HG03139 (cell line): ENCODE data around the gene FLT3.
A peak's percentile ranks its signal among the peaks of the same experiment; 100 is the strongest.

Experiments
- ATAC-seq: cut with Tn5 transposase; IDR thresholded peaks from one replicate; pipeline ENCODE4 v1.9.1; 2021; ENCODE audit not compliant: unreplicated experiment

FLT3 gene

DNA sequence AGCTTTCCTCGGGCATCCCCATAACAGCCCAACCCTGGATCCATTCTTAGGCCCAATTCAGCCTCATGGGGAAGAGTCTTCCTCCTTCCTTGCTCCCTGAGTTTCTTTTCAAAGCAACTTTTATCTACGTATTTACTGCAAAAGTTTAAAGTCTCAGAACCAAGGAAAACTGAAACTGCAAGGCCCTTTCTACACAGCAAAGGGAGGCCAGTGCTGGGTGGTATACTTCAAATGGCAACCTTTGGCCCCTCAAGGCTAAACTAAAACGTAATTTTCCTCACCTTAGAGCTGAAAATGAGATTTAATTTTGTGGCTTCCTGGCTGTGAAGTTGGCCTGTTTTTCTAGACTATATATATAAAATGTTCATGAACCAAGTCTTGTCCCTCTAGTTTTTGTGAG, 136.9 kb downstream of the FLT3 start:
- no peak for ATAC-seq

DNA sequence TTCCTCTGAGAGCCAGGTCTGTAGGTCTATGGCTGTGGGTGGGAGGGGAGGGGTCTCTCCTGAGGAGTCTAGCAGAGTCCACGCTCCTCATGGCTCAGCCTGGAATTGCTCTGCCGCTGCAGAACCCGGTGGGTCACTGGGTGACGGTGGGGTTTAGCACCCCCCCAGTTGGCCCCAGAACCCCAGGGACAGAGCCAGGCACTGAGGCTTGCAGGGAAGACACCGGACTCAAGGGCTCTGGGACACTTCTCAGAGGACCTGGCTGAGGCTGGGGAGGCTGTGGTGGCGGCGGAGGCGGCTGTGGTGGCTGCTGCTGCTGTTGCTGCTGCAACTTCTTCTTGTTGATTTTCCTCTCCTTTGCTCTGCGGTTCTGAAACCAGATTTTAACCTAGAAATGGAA, 137.4 kb downstream of the FLT3 start:
- ATAC-seq = no peak

- no peak for ATAC-seq
These were observed 138.1 kb downstream of the FLT3 start for GRCh38 chr13:27962128-27962841.

- ATAC-seq = no peak
These were observed 138.9 kb downstream of the FLT3 start for GRCh38 chr13:27961227-27962085.

- ATAC-seq = no peak
These were observed 139.8 kb downstream of the FLT3 start for GRCh38 chr13:27960362-27961226.

DNA sequence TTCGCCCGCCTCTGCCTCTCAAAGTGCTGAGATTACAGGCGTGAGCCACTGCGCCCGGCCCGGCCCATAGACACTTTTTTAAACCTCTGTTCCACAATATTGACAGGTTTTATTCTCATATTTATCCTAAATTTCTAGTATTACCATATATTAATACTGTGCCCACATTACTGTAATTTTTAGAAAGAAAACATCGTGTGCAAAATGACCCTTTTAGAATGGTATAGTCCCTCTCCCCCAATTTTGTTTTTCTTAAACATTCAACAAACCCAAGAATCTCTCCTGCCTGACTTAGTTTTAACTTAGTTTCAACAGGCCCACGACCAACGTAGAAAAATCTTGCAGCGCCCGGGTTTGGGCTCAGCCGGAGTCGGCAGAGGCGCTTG, 140.4 kb downstream of the FLT3 start:
- no peak for ATAC-seq

GRCh38 chr13:27956576-27957300, 143.6 kb downstream of the FLT3 start:
- no peak for ATAC-seq

DNA sequence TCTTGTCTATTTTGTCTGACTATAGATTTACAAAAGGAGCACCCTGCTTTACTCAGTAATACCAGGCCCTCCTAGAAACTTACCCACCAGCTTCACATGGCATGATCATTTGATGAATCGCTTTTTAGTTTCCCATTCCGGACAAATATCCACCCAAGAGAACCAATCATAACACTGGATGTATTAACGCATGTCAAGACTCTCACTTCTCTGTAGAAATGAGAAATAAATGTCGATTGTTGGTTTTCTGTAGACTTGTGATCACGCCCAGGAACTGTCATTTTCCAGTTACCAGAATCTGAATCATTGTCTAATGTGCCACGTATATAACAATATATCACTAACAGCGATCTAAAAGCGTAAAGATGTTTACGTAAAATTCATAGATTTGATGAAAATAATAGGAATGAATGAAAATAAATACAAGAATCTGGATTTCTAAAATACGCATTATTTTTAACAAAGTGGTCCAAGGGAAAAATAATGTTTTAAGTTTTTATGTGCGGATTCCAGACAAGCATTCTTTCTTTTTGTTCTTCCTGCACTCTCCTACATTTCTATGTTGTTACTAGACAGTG, 145.3 kb downstream of the FLT3 start:
- no peak for ATAC-seq

- ATAC-seq = peak; percentile 20
These were observed 145.9 kb downstream of the FLT3 start for GRCh38 chr13:27954406-27954851.

DNA sequence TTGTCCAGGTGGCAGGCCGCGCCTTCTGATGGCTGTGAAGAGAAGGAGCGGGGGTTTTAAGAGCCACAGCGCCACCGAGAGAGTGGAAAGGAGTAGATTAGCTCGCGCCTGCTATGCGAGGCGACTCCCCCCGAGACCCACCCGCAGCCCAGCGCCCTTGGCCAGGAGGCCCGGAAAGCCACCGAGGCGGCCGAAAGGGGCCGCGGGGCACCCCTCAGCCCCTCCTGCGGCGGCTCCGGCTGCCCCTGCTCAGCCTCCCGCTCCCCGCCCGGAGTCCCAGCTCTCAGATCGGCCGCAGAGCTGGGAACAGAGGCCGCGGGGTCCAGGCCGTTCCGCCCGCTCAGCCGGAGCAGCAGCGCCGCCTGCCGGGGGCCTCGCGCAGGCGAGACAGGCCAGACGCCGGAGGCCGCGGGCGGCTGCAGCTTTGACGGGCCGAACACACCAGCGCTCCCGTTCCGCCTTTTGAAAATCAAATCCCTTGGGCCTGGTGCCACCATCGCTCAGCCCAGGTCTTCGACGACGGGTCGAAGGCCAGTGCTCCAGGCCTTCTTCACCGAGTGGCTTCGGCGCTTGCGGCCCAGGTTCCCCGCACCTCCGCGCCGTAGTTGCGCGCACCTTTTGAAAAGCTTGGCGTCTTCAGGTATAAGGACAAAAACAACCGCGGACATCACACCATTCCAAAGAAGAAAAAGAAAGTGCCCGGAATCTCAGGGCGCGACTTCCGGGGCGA, 146.5 kb downstream of the FLT3 start:
- ATAC-seq = peak; percentile 86
